Activated T-helper 1 cell treated with anti-CD3 and anti-CD28 coated beads, Interleukin-12 subunit alpha, Interleukin-12 subunit beta, Interleukin-2, Interleukin-4 antibody, amounts not matched to agents 30 ng/mL and 10 ng/mL and 1 ng/mL, durations not matched to agents 14 hours and 24 hours and 36 hours (primary cell): ENCODE results near the gene OR5A1. TPM values are rescaled to one million over a fixed set of nuclear protein-coding genes. Genes with fewer than 3 reads are reported as not detected.

ENCODE experiments used
- DNase-seq: peaks from one replicate; pipeline ENCODE4 v3.0.0; 2021; ENCODE audit warnings: low spot score
- H3K27ac Mint-ChIP-seq: one replicate; pipeline ENCODE4 v1.8.0; 2021; ENCODE audit warnings: mild to moderate bottlenecking, mixed read lengths
- H3K27me3 Mint-ChIP-seq: one replicate; pipeline ENCODE4 v1.8.0; 2022; ENCODE audit warnings: mild to moderate bottlenecking, moderate library complexity, mixed read lengths; ENCODE audit not compliant: insufficient read depth
- H3K36me3 Mint-ChIP-seq: one replicate; pipeline ENCODE4 v1.8.0; 2021; ENCODE audit warnings: low read depth, mixed read lengths
- H3K4me1 Mint-ChIP-seq: one replicate; pipeline ENCODE4 v1.8.0; 2021; ENCODE audit warnings: low read depth, mixed read lengths
- H3K4me3 Mint-ChIP-seq: one replicate; pipeline ENCODE4 v1.8.0; 2021; ENCODE audit warnings: mild to moderate bottlenecking, moderate library complexity, mixed read lengths
- H3K9me3 Mint-ChIP-seq: one replicate; pipeline ENCODE4 v1.8.0; 2021; ENCODE audit warnings: mixed read lengths
- intact Hi-C: fragments of 100-400 bp; cut with micrococcal nuclease; formaldehyde crosslinking; loops from one replicate; pipeline ENCODE4 v1.15.1; 2024
- total RNA-seq: library from RNA; stranded (reverse); gene quantifications from 2 replicates; pipeline ENCODE4 v1.2.3, GENCODE V29; 2022

Gene OR5A1
- not detected in 2 replicates for total RNA-seq

DNA sequence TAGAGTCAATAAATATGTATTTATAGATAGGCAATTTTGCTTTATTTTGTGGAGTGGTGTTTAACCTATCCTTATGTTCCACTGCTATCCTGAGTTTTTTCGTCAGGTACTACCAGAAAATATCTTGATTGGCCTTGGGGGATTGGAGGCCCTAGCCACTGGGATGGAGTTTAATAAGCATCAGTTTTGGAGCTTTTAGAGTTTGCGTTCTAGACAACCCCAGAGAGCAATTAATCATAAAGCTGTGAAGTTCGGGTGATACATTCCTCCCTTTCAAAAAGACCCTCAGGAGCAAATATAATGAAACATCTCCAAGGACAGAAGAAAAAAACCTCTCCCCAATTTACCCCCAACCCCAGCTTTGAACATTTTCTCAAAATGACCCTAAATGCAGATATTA, at the start of gene OR5A1:
TSS of gene OR5A1 (plus strand) at position 301 of the 400 bp plus-strand sequence. CDS start 6,700 bp downstream, outside the sequence.
- no peak within 1 kb of the TSS for H3K4me3 Mint-ChIP-seq
- no peak within 1 kb of the TSS for H3K27ac Mint-ChIP-seq
- intact Hi-C loops = no loop called here
- DNase-seq = no peak
- peaks cover 7% of the 10 kb centered on the region for H3K27me3 Mint-ChIP-seq
- no peaks in the 10 kb centered on the region for H3K36me3 Mint-ChIP-seq
- H3K4me1 Mint-ChIP-seq = no peaks in the 10 kb centered on the region
- H3K9me3 Mint-ChIP-seq = no peaks in the 10 kb centered on the region

DNA sequence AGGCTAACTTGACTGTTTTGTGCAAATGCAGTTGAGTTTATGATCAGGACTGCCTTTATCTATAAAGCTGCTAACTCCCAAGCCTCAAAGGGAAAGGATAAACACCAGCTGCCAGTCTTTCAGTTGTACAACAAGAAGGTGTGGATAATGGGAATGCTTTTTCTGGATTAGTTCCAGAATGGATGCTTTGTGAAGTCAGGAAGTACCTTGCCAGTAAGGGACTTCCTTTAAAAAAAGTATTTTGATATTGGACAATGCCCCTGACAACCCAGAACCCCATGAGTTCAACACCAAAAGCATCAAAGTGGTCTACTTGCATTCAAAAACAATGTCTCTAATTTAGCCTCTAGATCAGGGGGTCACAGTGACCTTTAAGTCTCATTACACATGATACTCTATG, 42.1 kb upstream of the OR5A1 start:
- H3K4me1 Mint-ChIP-seq = no peaks in the 10 kb centered on the region
- H3K36me3 Mint-ChIP-seq = no peaks in the 10 kb centered on the region
- H3K9me3 Mint-ChIP-seq = no peaks in the 10 kb centered on the region
- intact Hi-C loops = no loop called here
- H3K27me3 Mint-ChIP-seq = no peaks in the 10 kb centered on the region
- H3K4me3 Mint-ChIP-seq = no peak overlapping the region
- H3K27ac Mint-ChIP-seq = no peak overlapping the region
- no peak for DNase-seq

DNA sequence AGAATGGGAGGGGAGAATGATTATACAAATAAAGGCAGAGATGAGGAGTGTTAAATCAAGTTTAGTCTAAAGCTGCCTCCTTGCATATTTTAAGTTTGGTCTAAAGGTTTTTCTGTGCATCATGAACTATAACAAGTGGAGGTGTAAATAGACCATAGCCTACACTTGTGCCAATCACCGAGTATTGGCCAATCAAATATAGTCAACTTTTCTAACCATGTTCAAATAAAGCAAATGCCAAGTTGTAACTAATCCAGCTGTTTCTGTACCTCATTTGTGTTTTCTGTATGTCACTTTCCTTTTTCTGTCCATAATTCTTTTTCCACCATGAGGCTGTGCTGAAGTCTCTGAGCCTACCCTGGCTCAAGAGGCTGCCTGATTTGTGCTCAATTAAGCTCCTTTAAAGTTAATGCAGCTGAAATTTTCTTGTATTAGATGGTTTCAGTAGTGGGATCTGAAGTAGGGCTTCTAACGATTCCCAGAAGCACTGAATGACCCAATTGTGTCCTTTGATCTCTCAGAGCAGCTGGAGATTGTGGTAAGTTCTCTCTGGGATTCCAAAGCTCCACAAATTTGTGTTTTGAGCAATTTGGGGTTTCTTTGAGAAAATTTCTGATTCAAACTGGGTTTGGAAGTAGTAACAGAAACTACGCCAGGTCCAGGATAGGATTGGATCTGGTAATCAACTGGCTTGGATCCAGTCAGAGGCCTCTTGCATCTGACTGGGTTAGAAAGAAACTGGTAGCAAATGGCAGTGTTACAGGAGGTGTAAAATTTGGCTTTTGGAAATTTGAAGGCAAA, 35.6 kb upstream of the OR5A1 start:
- Mint-ChIP-seq H3K4me1 (no peaks in the 10 kb centered on the region), H3K9me3 (peaks cover 23% of the 10 kb centered on the region), H3K4me3 (no peak overlapping the region), H3K27me3 (no peaks in the 10 kb centered on the region), H3K27ac (no peak overlapping the region), H3K36me3 (no peaks in the 10 kb centered on the region)
- no peak for DNase-seq
- intact Hi-C loops = no loop called here

DNA sequence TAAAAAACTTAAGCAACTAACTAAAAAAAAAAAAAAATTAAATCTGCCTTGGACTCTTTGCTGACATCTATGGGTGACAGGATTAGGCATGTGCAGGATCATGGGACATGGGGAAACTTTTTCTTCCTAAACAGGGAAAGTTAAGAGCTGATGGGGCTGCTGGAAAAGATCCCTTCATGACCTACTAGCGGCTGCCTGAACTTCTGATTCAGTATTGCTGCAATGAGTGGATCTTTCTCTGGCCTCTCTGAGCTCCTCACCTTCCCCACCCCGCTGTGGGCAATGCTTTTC, 35.1 kb upstream of the OR5A1 start:
- Mint-ChIP-seq H3K27ac (no peak overlapping the region), H3K27me3 (no peaks in the 10 kb centered on the region), H3K4me3 (no peak overlapping the region), H3K4me1 (no peaks in the 10 kb centered on the region), H3K9me3 (peaks cover 23% of the 10 kb centered on the region), H3K36me3 (no peaks in the 10 kb centered on the region)
- intact Hi-C loops = no loop called here
- DNase-seq = no peak

DNA sequence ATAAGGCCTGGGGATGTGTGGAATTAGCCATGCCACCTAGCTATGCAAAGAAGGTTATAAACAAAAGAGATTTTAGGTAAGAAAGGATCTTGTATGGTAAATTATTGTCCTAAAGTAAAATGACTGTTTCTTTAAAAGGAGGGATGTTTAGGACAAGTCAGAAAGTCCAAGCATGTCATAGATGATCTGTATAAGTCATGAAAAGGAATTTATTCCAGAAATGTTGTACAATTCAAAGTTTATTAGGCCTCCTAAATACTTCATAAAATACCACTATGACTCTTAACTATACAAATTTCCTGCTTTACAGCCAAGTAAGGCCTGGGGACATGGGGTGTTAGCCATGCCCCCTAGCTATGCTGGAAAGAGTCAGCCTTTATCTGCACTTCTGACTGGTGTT, 32.7 kb upstream of the OR5A1 start:
- no peaks in the 10 kb centered on the region for H3K4me1 Mint-ChIP-seq
- H3K27me3 Mint-ChIP-seq = peaks cover 3% of the 10 kb centered on the region
- DNase-seq = no peak
- no peak overlapping the region for H3K4me3 Mint-ChIP-seq
- H3K36me3 Mint-ChIP-seq = no peaks in the 10 kb centered on the region
- peaks cover 23% of the 10 kb centered on the region for H3K9me3 Mint-ChIP-seq
- intact Hi-C loops = no loop called here
- H3K27ac Mint-ChIP-seq = no peak overlapping the region

DNA sequence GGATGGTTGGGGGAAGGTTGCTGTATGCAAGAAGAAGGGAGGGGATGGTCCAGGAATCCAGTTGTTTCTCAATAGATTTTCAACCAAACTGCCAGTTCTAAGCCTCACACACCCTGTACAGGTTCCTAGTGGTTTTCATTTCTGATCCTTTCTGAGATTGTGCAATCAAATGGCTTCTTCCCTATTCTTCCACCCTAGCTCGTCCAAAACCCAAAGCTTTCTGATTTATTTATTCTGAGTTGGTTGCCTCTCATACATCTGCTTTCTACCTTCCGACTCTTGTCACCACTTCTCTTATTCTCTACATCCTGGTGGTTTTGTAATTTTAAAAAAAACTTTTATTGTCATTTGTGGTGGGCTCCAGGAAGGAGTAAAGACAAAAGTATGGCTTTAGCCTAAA, 22.6 kb upstream of the OR5A1 start:
- Mint-ChIP-seq H3K27me3 (peaks cover 16% of the 10 kb centered on the region), H3K9me3 (peaks cover 3% of the 10 kb centered on the region), H3K4me1 (no peaks in the 10 kb centered on the region), H3K27ac (no peak overlapping the region), H3K4me3 (no peak overlapping the region), H3K36me3 (no peaks in the 10 kb centered on the region)
- intact Hi-C loops = no loop called here
- DNase-seq = no peak

DNA sequence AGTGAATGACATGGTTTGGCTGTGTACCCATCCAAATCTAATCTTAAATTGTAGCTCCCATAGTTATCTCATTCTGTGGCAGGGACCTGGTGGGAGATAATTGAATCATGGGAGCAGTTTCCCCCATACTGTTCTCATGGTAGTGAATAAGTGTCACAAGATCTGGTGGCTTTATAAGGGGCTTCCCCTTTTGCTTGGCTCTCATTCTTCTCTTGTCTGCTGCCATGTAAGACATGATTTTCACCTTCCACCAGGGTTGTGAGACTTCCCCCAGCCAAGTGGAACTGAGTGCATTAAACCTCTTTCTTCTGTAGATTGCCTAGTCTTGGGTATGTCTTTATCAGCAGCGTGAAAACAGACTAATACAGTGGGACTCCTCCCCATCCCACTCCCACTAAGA, 21.2 kb upstream of the OR5A1 start:
- peaks cover 3% of the 10 kb centered on the region for H3K9me3 Mint-ChIP-seq
- intact Hi-C loops = no loop called here

DNA sequence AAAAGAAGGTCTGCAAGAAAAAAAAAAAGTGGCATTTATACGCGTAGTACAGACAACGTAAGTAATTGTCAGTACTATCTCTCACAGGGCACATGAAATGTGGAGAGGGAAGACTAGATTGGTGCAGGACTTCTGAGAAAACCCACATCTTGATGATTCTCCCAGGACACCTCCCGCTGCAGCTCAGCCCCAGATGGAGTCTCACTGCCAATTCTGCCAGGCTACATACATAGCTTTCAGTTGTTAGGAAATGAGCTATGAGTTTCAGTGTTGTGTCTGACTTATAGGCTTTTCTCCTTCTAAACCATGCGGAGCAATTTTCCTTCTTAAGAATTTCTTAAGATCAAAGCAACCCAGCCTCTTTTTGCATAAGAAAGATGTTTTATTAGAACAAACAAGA, 19.7 kb upstream of the OR5A1 start:
- no peaks in the 10 kb centered on the region for H3K4me1 Mint-ChIP-seq
- no peaks in the 10 kb centered on the region for H3K9me3 Mint-ChIP-seq
- no peak overlapping the region for H3K27ac Mint-ChIP-seq
- H3K36me3 Mint-ChIP-seq = no peaks in the 10 kb centered on the region
- intact Hi-C loops = no loop called here
- no peak for DNase-seq
- H3K27me3 Mint-ChIP-seq = peaks cover 18% of the 10 kb centered on the region
- no peak overlapping the region for H3K4me3 Mint-ChIP-seq

More for the DNA sequence above, 21.2 kb upstream of the OR5A1 start:
- no peak for DNase-seq
- Mint-ChIP-seq H3K4me1 (no peaks in the 10 kb centered on the region), H3K36me3 (no peaks in the 10 kb centered on the region), H3K27ac (no peak overlapping the region), H3K27me3 (peaks cover 16% of the 10 kb centered on the region), H3K4me3 (no peak overlapping the region)

DNA sequence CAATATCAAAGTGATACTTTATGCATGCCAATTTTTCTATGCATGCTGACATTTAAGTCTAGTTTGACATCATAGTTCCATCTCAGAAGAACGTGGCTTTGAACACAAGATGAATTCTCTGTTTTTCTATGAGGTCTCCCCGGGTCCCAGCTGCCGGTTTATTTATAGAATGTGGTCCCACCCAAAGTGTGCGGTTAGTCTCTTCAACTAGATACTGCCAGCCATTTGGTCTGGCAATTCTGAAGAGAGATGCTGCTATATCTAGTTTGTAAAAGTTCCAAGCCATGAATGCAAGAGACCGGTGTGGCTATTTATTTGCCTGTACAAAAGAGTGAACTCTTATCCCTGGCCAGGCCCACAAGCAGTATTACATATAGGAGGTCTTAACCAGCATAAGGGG, 19.2 kb upstream of the OR5A1 start:
- Mint-ChIP-seq H3K4me3 (no peak overlapping the region), H3K36me3 (no peaks in the 10 kb centered on the region), H3K9me3 (no peaks in the 10 kb centered on the region), H3K27ac (no peak overlapping the region), H3K27me3 (peaks cover 18% of the 10 kb centered on the region), H3K4me1 (no peaks in the 10 kb centered on the region)
- intact Hi-C loops = no loop called here
- DNase-seq = no peak

DNA sequence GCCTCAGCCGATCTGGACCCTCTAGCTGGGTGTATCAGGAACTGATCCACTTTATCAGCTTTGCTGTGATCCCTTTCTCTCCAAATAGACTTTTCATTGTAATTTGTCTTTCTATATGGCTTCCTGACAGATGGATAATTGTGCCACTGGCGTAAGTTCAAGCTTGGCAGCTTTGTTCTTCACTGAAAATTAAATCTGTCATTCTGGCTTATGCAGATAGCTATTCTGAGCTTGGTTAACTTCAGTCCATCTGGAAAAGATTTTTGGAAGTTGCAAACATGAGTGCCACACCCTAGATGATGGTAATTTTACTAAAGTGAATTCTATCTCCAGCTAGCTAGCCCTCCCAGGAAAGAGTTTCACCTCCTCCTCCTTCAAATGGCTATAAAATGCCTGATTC, 18.1 kb upstream of the OR5A1 start:
- no peaks in the 10 kb centered on the region for H3K4me1 Mint-ChIP-seq
- H3K27me3 Mint-ChIP-seq = peaks cover 18% of the 10 kb centered on the region
- H3K4me3 Mint-ChIP-seq = no peak overlapping the region
- no peak for DNase-seq
- intact Hi-C loops = no loop called here
- H3K27ac Mint-ChIP-seq = no peak overlapping the region
- no peaks in the 10 kb centered on the region for H3K9me3 Mint-ChIP-seq
- no peaks in the 10 kb centered on the region for H3K36me3 Mint-ChIP-seq

DNA sequence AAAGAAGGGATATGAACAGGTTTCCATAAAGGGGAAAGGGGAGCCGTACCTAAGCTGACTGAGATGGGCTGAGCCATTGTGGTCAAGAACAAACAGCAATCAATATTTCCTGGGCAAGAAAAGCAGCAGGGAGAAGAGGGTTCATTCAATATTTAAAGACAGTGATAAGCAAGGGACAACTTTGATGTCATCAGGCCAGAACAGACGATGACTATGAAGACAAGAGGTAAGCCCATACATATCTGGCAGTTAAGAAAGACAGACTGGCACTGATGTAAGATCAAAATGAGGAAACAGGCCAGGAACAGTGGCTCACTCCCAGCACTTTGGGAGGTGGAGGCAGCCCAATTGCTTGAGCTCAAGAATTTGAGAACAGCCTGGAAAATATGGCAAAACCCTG, 12.4 kb upstream of the OR5A1 start:
- no peaks in the 10 kb centered on the region for H3K9me3 Mint-ChIP-seq
- no peak overlapping the region for H3K4me3 Mint-ChIP-seq
- H3K36me3 Mint-ChIP-seq = no peaks in the 10 kb centered on the region
- no peak for DNase-seq
- intact Hi-C loops = no loop called here
- H3K27ac Mint-ChIP-seq = no peak overlapping the region
- H3K4me1 Mint-ChIP-seq = no peaks in the 10 kb centered on the region
- peaks cover 10% of the 10 kb centered on the region for H3K27me3 Mint-ChIP-seq

DNA sequence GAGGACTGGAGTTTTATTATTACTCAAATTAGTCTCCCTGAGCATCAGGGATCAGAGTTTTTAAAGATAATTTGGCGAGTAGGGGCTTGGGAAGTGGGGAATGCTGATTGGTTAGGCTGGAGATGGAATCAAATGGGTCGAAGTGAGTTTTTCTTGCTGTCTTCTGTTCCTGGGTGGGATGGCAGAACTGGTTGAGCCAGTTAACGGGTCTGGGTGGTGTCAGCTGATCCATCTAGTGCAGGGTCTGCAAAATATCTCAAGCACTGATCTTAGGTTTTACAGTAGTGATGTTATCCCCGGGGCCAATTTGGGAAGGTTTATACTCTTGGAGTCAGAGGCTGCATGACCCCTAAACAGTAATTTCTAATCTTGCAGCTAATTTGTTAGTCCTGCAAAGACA, 11.1 kb upstream of the OR5A1 start:
- Mint-ChIP-seq H3K4me1 (no peaks in the 10 kb centered on the region), H3K4me3 (no peak overlapping the region), H3K9me3 (no peaks in the 10 kb centered on the region), H3K27me3 (peaks cover 10% of the 10 kb centered on the region), H3K27ac (no peak overlapping the region), H3K36me3 (no peaks in the 10 kb centered on the region)
- intact Hi-C loops = no loop called here
- no peak for DNase-seq

DNA sequence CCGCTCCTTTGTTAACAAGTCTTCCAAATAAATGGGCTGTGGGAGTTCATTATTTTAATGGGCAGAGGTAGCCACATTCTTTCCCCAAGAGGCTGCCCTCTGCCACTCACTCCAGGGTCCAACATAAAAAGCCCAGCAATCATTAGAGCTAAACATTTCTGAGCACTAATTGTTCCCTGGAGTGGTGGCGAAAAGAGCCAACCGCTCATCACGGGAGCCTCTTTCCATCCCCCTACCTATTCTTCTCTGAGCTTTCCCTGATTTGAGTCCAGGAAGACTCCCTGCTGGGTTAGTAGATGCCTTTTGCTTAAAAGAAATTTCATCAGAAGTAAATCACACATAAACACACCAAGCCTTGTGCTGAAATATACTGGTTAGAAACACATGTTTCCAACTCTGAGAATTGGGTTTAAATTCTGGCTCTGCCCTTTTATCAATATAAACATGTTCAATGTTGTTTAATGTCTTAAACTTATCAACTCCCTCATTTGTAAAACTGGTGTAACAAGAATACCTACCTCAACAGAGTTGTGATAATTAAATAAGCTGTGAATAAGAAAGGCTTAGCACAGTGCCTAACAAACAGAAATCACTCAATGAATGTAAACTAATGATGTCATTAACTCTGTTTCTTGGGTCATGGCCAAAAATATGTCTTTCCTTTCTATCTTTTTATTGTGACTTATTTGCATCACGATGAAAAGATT, 9.8 kb upstream of the OR5A1 start, which contains the start of gene OR5A2:
TSS of gene OR5A2 (minus strand) at position 53 of the 707 bp plus-strand sequence. CDS start 3,460 bp downstream, outside the sequence.
- Mint-ChIP-seq H3K27me3 (peaks cover 8% of the 10 kb centered on the region), H3K4me3 (no peak within 1 kb of the TSS), H3K36me3 (no peaks in the 10 kb centered on the region), H3K9me3 (no peaks in the 10 kb centered on the region), H3K4me1 (no peaks in the 10 kb centered on the region), H3K27ac (no peak within 1 kb of the TSS)
- DNase-seq = no peak
- intact Hi-C loops = no loop called here
